Body of pancreas (tissue), 4 donors: Measurements from ENCODE around the gene MAP3K6.

Experiments used
- CTCF ChIP-seq, 7 experiments: fragments of 450-650 bp in 4 of 7; fragments of 200-600 bp in 3 of 7; sonication (generic) in 3 of 7; IDR thresholded peaks; one replicate each; pipeline ENCODE4 v1.5.1; 2016 to 2019; ENCODE audit warnings: antibody characterized with exemption in 7 of 7
- POLR2A ChIP-seq, 3 donors: fragments of 450-650 bp; IDR thresholded peaks; one replicate each; pipeline ENCODE4 v1.6.1; 2016; ENCODE audit warnings: antibody characterized with exemption in 3 of 3, mild to moderate bottlenecking in 2 of 3

- no peak for TF ChIP-seq CTCF (IDR thresholded peaks at IDR 0.05)
- no peak for TF ChIP-seq POLR2A (IDR thresholded peaks at IDR 0.05)
These were observed 48.2 kb downstream of the MAP3K6 start for GRCh38 chr1:27318596-27318995.
